Activated CD4-positive, alpha-beta T cell treated with anti-CD3 and anti-CD28 coated beads, Interleukin-2, amount 10 ng/mL, durations not matched to agents 24 days and 14 days (primary cell): ENCODE data around the gene DOCK8. TPM values are rescaled to one million over a fixed set of nuclear protein-coding genes. Genes with fewer than 3 reads are reported as not detected.
A peak's percentile ranks its signal among the peaks of the same experiment; 100 is the strongest.

Experiments
- DNase-seq: peaks from one replicate; pipeline ENCODE4 v3.0.0; 2022
- H3K27ac Mint-ChIP-seq: one replicate; pipeline ENCODE4 v1.8.0; 2022; ENCODE audit warnings: mild to moderate bottlenecking, mixed read lengths
- H3K27me3 Mint-ChIP-seq: one replicate; pipeline ENCODE4 v1.8.0; 2022; ENCODE audit warnings: mixed read lengths
- H3K36me3 Mint-ChIP-seq: one replicate; pipeline ENCODE4 v1.8.0; 2022; ENCODE audit warnings: low read depth, mild to moderate bottlenecking, mixed read lengths
- H3K4me1 Mint-ChIP-seq: one replicate; pipeline ENCODE4 v1.8.0; 2021; ENCODE audit warnings: mixed read lengths
- H3K4me3 Mint-ChIP-seq: one replicate; pipeline ENCODE4 v1.8.0; 2022; ENCODE audit warnings: mild to moderate bottlenecking, moderate library complexity, mixed read lengths
- H3K9me3 Mint-ChIP-seq: one replicate; pipeline ENCODE4 v1.8.0; 2021; ENCODE audit warnings: mixed read lengths
- intact Hi-C: fragments of 100-400 bp; cut with micrococcal nuclease; formaldehyde crosslinking; loops from one replicate; pipeline ENCODE4 v1.15.1; 2023
- total RNA-seq: library from RNA; stranded (reverse); gene quantifications from 2 replicates; pipeline ENCODE4 v1.2.3, GENCODE V29; 2022

DOCK8 gene
- total RNA-seq, 1 donor from 2014 or later = 121 TPM

DNA sequence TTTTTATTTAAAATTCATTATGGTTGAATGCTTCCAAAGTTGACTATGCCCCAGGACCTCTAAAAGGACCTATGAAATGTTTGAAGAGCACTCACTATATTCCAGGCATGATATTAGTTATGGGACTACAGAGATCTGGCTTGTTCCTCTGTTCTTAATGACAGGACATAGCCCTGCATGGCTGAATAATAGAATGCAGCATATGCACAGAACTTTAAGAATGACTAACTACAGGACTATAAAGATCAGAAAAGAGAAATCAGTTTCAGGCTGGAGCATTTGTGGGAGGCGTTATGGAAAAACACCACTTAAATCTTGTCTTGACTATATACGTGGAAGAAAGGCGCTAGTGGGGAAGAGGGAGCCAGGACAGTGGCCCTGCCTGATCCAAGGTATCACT is 239.2 kb downstream of the DOCK8 start:
- no peak overlapping the region for H3K4me3 Mint-ChIP-seq
- H3K9me3 Mint-ChIP-seq = no peaks in the 10 kb centered on the region
- DNase-seq = no peak
- no peaks in the 10 kb centered on the region for H3K27me3 Mint-ChIP-seq
- intact Hi-C loops = no loop called here
- H3K27ac Mint-ChIP-seq = no peak overlapping the region
- peaks cover 58% of the 10 kb centered on the region for H3K36me3 Mint-ChIP-seq
- H3K4me1 Mint-ChIP-seq = peaks cover 8% of the 10 kb centered on the region

DNA sequence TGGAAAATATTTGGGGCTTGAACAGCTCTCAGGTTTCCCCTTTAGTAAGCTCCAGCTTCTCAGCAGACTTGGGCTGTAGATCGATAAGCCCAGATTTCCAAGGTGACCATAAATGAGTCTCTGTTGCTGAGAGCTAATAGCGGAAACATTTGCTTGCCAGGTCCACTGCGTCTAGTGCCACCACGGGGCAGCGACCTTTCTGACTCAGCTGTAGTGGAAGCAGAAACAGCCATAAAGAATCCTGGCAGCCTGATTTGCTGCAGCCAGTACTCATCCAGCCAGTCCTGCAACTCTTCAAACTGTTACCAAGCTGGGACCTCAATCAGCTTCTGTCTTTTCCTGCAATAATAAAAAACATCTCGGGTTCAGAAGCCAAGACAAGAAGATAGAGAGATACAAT is 241.7 kb downstream of the DOCK8 start:
- intact Hi-C loops = no loop called here
- Mint-ChIP-seq H3K9me3 (no peaks in the 10 kb centered on the region), H3K4me1 (peaks cover 22% of the 10 kb centered on the region), H3K4me3 (no peak overlapping the region), H3K27me3 (no peaks in the 10 kb centered on the region), H3K27ac (no peak overlapping the region), H3K36me3 (peaks cover 54% of the 10 kb centered on the region)
- DNase-seq = no peak

DNA sequence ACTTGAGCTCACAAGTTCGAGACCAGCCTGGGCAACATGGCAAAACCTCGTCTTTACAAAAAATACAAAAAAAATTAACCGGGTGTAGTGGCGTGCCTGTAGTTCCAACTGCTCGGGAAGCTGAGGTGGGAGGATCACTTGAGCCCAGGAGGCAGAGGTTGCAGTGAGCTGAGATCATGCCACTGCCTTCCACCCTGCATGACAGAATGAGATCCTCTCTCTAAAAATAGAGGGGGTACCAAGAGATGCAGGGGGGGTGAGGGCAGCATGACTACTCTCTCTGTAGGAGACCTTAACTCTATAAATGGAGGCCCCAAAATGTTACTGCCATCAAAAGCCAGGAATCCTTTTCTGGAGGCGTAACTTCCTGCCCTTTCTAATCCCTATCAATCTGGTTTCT is 243.9 kb downstream of the DOCK8 start:
- H3K4me1 Mint-ChIP-seq = peaks cover 23% of the 10 kb centered on the region
- peaks cover 58% of the 10 kb centered on the region for H3K36me3 Mint-ChIP-seq
- H3K4me3 Mint-ChIP-seq = no peak overlapping the region
- intact Hi-C loops = no loop called here
- H3K9me3 Mint-ChIP-seq = no peaks in the 10 kb centered on the region
- H3K27ac Mint-ChIP-seq = peak overlapping the region; percentile 55
- no peak for DNase-seq
- H3K27me3 Mint-ChIP-seq = no peaks in the 10 kb centered on the region

DNA sequence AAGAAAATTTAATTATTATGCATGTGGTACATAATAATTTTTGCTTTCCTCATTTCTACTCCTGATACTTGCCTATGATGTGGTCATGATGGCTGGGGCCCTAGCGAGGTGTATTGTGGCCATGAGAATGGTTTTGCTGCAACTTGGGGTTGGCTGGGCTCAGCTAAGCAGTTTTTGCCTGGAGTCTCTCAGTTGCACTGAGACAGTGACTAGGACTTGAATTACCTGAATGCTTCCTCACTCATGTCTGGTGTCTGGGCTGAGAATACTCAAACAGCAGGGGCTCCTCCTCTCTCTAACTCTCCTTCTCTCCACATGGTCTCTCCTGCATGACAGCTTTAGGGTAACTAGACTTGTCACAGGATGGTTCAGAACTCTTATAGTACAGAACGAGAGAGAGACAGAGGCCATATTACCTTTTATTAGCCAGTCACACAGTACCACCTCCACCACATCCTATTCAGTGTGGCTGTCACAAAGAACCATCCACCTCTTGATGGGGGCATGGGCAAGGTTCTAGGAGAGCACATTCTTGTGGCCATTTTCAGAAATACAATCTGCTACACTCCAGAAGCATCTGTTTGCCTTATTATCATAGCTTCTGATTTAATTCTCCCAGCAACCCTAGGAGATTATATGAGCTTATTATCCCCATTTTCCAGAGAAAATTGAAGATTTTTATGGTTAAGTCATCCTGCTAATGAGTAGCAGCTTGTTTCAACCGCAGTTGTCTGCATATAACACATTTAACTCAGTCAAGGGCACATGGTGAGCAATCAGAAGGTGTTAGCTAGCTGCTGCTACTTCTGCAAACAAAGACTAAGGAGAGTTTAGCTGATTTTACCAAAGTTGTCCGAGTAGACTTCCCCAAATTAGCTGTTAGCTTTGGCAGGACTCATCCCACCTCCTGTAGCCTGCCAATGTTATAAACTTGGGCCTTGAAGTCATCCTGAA is 245.1 kb downstream of the DOCK8 start:
- peak; percentile 70 for DNase-seq
- intact Hi-C loops = no loop called here
- H3K27ac Mint-ChIP-seq = peak overlapping the region; percentile 77

DNA sequence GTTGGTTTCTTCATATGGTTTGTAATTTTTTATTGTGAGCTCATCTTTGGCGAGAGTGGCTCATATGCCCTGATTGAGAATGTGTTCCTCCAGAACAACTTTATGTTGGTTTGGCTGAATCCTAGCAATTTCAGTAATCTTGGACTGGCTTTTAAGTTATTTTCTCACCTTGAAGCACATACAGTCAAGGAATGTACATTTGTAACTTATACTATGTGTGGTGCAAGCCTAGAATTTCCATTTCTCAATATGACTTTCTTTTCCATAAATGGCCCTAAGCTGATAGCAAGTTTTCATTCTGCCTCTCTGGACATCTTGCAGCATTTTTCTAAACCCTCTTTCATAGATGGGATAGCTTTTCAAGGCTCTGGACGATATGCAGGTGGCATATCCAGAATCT is 247.5 kb downstream of the DOCK8 start:
- intact Hi-C loops = no loop called here
- Mint-ChIP-seq H3K27ac (peak overlapping the region; percentile 5), H3K4me3 (no peak overlapping the region)

More for the DNA sequence above, 245.1 kb downstream of the DOCK8 start:
- H3K4me3 Mint-ChIP-seq = peak overlapping the region; percentile 30
- H3K36me3 Mint-ChIP-seq = peaks cover 60% of the 10 kb centered on the region
- H3K27me3 Mint-ChIP-seq = no peaks in the 10 kb centered on the region
- H3K4me1 Mint-ChIP-seq = peaks cover 23% of the 10 kb centered on the region
- H3K9me3 Mint-ChIP-seq = no peaks in the 10 kb centered on the region

DNA sequence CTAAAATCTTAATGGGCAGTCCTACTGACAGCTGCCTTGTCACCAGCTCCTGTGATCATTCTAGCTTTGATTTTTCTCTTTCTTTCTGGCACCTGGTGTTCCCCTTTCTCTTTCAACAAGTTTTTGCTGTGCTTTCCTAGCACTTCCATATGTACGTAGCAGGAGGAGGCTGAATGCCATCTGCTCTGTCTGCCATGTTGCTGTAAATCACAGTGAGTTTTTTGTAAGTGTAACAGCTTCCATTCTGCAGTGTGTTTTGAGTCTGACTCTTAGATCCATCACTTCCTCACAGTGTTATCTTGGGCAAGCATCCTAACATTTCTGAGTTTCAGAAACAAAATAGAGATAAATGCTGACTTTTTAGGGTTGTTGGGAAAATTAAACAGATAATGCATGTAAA is 247.9 kb downstream of the DOCK8 start:
- peaks cover 63% of the 10 kb centered on the region for H3K36me3 Mint-ChIP-seq
- H3K9me3 Mint-ChIP-seq = no peaks in the 10 kb centered on the region
- intact Hi-C loops = no loop called here
- no peak overlapping the region for H3K4me3 Mint-ChIP-seq
- DNase-seq = no peak
- no peak overlapping the region for H3K27ac Mint-ChIP-seq
- H3K27me3 Mint-ChIP-seq = no peaks in the 10 kb centered on the region
- peaks cover 23% of the 10 kb centered on the region for H3K4me1 Mint-ChIP-seq

More for the DNA sequence above, 247.5 kb downstream of the DOCK8 start:
- DNase-seq = no peak
- Mint-ChIP-seq H3K9me3 (no peaks in the 10 kb centered on the region), H3K36me3 (peaks cover 66% of the 10 kb centered on the region), H3K4me1 (peaks cover 23% of the 10 kb centered on the region), H3K27me3 (no peaks in the 10 kb centered on the region)

DNA sequence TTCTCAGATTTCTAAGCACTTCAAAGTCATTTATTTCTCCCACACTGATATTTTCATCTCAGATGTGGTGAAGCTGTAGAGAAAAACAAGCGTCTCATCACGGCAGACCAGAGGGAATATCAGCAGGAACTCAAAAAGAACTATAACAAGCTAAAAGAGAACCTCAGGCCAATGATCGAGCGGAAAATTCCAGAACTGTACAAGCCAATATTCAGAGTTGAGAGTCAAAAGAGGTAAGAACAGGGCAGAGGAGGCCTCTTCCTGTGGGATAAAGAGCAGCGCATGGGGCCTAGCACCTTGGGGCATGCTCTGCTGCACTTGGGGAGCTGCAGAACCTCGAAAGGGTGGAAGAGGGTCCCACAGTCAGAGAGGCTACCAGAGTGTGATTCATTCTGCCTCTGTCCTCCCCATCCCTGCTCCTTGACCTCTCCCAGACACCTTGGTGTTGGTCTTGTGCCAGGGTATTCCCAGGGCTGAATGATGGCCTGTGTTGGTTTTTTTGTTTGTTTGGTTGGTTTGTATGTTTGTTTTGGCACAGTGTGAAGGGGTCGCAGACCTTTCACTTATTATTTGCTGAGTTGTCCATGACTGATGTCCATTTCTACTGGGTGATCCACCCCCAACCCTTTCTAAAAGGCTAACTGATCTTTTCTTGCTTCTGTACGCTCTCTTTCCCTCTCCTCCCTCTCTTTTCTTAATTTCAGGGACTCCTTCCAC is 248.9 kb downstream of the DOCK8 start:
- H3K27ac Mint-ChIP-seq = no peak overlapping the region
- peaks cover 54% of the 10 kb centered on the region for H3K36me3 Mint-ChIP-seq
- no peaks in the 10 kb centered on the region for H3K27me3 Mint-ChIP-seq
- H3K9me3 Mint-ChIP-seq = no peaks in the 10 kb centered on the region
- peaks cover 19% of the 10 kb centered on the region for H3K4me1 Mint-ChIP-seq
- no peak for DNase-seq
- intact Hi-C loops = no loop called here
- no peak overlapping the region for H3K4me3 Mint-ChIP-seq

DNA sequence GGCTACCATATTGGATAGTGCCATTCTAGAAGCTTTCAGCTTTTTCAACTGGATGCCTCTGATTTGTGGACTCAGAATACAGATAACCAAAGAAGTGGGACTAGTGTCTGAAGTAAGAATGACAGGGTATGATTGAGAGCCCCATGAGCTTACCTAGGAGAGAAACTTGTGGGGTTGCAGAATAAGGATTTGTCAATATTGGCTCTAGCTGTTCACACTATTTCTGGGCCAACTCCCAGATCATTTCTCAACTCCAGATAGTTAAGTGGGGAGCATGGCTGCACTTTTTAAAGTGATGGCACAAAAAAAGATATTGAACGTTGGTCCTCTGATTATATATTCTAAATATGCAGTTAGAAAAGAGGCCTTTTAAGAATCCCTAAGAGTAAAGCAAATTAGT is 252.1 kb downstream of the DOCK8 start:
- no peak for DNase-seq
- intact Hi-C loops = no loop called here
- H3K36me3 Mint-ChIP-seq = peaks cover 43% of the 10 kb centered on the region
- H3K4me1 Mint-ChIP-seq = peaks cover 28% of the 10 kb centered on the region
- H3K27me3 Mint-ChIP-seq = no peaks in the 10 kb centered on the region
- no peak overlapping the region for H3K4me3 Mint-ChIP-seq
- no peaks in the 10 kb centered on the region for H3K9me3 Mint-ChIP-seq
- no peak overlapping the region for H3K27ac Mint-ChIP-seq

DNA sequence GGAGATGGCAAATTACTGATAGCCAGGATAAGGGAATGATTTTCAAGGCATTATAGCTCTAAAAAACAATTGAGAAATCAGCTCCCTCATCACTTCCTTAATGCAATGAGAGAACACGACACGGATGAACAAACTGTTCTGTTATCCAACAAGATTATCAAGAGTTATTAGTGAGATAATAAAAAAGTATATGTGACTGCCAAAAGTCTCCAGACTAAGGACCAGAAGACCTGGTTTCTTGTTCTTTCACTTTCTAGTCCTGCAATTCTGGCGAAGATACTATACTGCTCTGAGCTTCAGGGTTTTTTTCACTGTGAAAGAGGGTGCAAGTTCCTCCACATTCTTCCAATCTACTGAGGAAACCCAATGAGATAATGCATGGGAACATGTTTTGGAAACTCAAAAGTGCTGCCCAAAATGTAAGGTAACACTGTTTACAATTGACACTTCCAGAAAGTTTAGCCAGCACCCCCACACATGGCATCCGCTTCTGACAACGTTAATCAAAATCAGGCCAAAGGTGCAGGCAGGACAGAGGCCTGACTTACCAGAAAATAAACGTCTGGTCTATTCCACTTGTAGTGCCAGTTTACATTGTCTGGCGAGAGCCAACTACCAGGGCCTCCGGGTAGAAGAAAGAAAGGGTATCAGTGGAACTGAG is 254.2 kb downstream of the DOCK8 start:
- DNase-seq = peak; percentile 68
- Mint-ChIP-seq H3K4me3 (peak overlapping the region; percentile 98), H3K4me1 (peaks cover 26% of the 10 kb centered on the region), H3K9me3 (no peaks in the 10 kb centered on the region), H3K27me3 (no peaks in the 10 kb centered on the region), H3K36me3 (peaks cover 26% of the 10 kb centered on the region), H3K27ac (peak overlapping the region; percentile 83)
- intact Hi-C loops = loop anchor here (1.0 kb wide), 1 partner anchor 22 kb away; no protein-coding TSS in a partner anchor

DNA sequence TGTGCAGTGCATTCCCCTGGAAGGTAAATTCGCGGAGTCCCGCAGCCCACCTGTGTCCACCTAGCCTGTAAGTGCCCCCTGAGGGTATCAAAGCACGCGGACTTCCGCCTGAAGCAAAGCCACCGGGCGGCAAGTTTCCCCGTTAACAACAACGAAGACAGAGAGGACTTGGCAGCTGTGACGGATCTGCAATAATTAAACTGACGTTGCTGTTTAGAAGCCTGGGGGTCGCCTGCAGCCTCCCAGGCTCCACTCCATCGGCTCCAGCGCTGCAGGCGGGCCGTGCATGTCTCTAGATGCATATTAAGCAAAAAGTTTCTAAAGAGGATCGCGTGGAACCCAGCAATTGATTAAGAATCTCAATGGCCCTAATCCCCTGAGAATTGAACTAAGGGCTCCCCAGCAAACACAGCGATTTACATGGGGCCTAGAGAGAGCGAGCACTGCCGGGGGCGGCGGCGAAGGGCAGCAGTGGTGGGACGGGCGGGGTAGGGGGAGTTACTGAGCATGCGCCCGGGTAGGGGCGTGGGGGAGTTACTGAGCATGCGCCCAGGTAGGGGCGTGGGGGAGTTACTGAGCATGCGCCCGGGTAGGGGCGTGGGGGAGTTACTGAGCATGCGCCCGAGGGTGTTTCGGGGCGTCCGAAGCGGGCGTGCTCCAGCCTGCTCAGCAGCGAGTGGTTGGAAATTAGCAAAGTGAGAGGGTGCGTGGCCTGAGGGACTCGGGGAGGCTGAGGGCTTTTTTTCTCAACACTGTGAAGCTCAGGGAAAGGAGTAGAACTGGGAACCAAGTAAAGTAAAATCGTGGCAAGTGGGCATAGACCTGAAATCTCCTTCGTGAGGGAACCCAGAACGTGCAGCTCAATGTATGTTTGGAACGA is 255.2 kb downstream of the DOCK8 start:
- peaks cover 26% of the 10 kb centered on the region for H3K4me1 Mint-ChIP-seq
- H3K4me3 Mint-ChIP-seq = peak overlapping the region; percentile 98
- H3K9me3 Mint-ChIP-seq = no peaks in the 10 kb centered on the region
- peak overlapping the region; percentile 96 for H3K27ac Mint-ChIP-seq
- intact Hi-C loops = loop anchor here (1.0 kb wide), 3 partner anchors 9 to 34 kb away; partner anchors contain the start of gene KANK1
- DNase-seq = peak; percentile 97
- peaks cover 17% of the 10 kb centered on the region for H3K36me3 Mint-ChIP-seq
- no peaks in the 10 kb centered on the region for H3K27me3 Mint-ChIP-seq

DNA sequence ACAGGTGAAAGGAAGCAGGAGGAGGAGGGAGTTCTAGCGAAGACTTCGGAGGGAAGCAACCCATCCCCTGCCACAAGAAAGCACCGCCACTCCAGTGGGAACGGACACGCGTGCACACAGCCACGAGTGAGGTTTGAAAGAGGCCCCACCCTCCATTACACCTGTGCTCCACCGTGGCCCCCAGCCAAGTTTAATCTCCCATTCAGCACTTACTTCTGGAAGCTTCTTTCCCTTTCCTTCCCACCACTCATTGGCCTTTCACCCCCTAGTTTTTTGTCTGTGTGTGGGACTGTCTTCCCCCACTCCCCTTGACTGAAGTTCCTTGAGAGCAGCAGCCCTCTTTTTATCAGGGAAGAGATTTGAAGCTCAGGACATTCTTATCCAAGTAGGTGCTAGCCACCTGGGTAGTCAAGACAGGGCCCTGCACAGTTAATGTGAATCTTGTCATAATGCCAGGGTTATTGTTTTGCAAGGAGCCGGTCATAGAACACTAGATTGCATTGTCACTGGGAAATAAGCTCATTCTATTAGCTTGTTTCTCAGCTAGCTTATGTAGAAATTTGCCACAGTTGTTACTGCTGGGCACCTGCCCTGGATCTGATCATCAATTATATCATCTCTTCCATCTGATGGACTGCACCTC is 256.0 kb downstream of the DOCK8 start:
- peak overlapping the region; percentile 96 for H3K27ac Mint-ChIP-seq

DNA sequence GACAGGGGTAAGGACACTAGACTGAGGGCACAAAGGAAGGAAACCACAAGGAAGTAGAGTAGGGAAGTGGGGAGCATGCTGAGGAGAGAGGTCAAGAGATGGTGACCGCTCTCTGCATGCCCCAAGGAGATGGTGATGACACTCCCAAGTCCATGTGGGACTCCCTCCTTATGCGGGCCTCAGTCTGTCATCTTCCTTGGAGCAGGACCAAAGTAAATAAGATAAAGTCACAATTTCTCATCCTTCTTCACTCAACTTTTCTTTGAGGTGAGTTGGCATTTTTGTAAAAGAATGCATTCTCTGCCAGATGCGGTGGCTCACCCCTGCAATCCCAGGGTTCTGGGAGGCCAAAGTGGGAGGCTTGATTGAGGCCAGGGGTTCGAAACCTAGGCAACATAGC is 256.7 kb downstream of the DOCK8 start:
- intact Hi-C loops = no loop called here
- no peaks in the 10 kb centered on the region for H3K9me3 Mint-ChIP-seq
- DNase-seq = no peak
- H3K27me3 Mint-ChIP-seq = no peaks in the 10 kb centered on the region
- H3K27ac Mint-ChIP-seq = peak overlapping the region; percentile 96
- peak overlapping the region; percentile 98 for H3K4me3 Mint-ChIP-seq
- peaks cover 26% of the 10 kb centered on the region for H3K4me1 Mint-ChIP-seq
- H3K36me3 Mint-ChIP-seq = peaks cover 7% of the 10 kb centered on the region

More for the DNA sequence above, 256.0 kb downstream of the DOCK8 start:
- Mint-ChIP-seq H3K9me3 (no peaks in the 10 kb centered on the region), H3K27me3 (no peaks in the 10 kb centered on the region), H3K4me1 (peaks cover 26% of the 10 kb centered on the region), H3K4me3 (peak overlapping the region; percentile 98), H3K36me3 (peaks cover 11% of the 10 kb centered on the region)
- DNase-seq = no peak
- intact Hi-C loops = loop anchor here (1.0 kb wide), 2 partner anchors 9 to 34 kb away; partner anchors contain the start of gene KANK1
